ENCODE measurements around the gene MAPK8IP3.

DNA sequence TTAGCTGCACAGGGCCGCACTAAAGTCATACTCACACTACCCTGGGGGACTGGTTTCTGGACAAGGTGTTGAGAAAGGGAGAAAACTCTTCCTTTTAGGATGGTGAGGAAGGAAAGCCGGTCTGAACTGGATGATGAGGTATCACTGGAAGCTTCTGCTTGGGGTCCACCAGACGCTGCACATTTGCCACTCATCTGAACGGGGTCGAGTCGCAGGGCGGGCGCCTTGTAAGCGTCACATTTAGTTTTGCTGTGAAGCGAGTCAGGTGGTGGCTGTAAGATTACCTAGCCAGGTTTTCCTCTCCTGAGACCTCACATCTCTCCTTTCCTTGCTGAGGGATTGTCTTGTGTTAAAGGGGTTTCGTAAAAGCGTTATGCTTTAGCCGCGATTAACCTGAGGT is 25.6 kb upstream of the MAPK8IP3 start:
- no peak for TF ChIP-seq POLR2A (IDR thresholded peaks at IDR 0.05; ENCODE audit: low read length)
- no peak for TF ChIP-seq GATA1 (IDR thresholded peaks at IDR 0.05; ENCODE audit: low read depth, low read length)

All from erythroblast (primary cell).